ENCODE data around the gene MMP17.

- TF ChIP-seq CTCF (optimal IDR thresholded peaks at IDR 0.05 in 1 of 3, IDR thresholded peaks at IDR 0.05 in 1 of 3, conservative IDR thresholded peaks at IDR 0.05 in 1 of 3; ENCODE audit: extremely low read depth in 1 of 3, insufficient read depth in 2 of 3, low read length in 3 of 3), result no peak
- no peak for TF ChIP-seq EZH2 (IDR thresholded peaks at IDR 0.05; ENCODE audit: low read length)
Observed at GRCh38 chr12:131793243-131794022, 34.8 kb upstream of the MMP17 start.
